Measurements from ENCODE around the gene MTCH1.
A peak's percentile ranks its signal among the peaks of the same experiment; 100 is the strongest.

Gene MTCH1

DNA sequence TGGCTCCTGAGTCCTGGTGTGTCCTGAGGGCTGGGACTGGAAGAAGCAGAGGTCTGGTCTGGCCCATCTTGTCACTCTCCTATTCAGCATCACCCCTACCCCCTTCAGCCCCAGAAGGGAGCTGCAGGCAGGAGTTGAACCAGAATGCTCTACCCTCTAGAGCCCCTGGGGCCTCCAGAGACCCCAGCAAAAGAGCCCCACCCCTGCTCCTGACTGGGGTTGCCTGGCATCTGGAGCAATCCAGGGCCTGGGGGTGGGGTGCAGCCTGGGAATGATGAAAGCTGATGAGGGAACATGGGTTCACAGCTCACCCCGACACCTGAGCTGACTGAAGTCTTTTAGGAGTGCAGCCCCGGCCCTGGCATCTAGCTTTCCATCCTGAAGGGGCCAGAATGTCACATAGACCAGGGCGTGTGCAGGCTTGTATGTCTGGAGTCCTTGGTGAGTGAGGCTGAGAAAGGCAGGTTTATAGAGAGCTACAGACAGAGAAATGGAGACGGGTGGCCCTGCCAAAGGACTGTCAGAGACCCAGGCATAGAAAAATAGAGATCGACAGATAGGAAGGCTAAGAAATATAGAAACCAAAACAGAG lies 31.7 kb upstream of the MTCH1 start:
- DNase-seq (ENCODE audit: low read depth): no peak

DNA sequence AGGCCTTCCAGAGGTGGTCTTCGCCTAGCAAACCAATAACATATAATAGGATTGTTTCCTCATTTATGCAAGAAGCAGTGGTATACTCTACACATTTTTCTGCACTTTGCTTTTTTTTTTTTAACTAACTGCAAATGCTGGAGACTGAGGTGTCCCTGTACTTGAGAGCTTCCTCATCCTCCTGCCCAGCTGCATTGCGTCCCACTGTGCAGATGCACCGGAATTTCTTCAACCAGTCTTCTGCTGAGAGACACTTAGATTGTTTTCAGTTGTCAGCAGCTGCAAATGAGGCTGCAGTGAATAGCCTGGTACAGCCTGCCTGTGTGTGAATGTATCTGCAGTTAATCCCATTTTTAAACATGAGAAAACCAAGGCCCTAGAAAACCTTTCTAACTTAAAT lies 31.0 kb upstream of the MTCH1 start:
- no peak for DNase-seq (ENCODE audit: low read depth)

DNA sequence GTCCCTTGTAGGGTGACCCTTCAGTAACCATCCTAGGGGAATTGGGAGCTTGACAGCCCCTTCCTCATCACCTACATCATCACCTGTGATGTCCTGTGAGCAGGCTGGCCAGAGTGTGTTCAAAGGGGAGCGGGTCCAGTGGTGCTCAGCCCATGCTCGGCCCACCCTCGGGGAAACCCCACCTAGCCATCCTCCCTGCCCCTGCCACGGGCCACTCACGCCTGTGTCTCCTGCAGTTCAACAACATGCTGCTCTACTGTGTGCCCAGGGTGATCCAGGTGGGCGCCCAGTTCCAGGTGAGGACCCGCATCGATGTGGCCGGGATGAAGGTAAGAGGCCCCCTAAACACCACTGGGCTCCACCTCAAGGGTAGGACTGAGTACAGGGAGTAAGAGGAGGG lies 29.5 kb upstream of the MTCH1 start:
- no peak for DNase-seq (ENCODE audit: low read depth)

GRCh38 chr6:37014667-37015066 lies 28.7 kb upstream of the MTCH1 start:
- DNase-seq (ENCODE audit: low read depth): no peak

- DNase-seq (ENCODE audit: low read depth): no peak
Observed at GRCh38 chr6:37013516-37014491, 27.8 kb upstream of the MTCH1 start.

DNA sequence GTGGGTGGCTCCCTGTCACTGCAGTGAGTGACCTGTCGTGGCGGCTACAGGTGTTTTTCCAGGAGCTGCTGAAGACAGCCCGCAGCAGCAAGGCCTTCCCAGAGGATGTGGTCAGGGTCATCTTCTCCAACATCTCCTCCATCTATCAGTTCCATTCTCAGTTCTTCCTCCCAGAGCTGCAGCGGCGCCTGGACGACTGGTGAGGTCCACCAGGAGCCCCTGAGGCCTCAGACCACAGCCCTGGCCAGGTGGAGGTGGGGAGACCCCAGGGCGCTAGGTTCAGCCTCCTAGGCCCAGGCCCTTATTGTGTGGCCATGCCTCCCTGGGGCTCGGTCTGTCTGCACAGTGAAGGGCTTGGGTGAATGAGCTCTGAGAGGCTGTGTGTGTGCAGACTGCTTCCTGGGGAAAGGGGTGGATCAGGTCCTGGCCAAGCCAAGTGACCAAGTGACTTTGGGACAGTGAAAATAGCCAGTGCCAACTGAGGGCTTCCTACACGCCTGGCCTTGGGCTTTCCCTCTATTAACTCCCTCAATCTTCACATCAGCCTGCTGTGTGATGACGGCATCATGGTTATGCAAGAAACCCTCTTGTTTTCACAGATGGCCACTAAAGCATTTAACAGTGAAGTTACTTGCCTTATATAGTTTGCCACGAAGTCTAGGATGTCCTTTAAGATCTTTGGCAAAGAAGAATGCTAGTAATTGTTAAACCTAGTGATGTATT lies 25.8 kb upstream of the MTCH1 start:
- peak; percentile 68 for DNase-seq (ENCODE audit: low read depth)

DNA sequence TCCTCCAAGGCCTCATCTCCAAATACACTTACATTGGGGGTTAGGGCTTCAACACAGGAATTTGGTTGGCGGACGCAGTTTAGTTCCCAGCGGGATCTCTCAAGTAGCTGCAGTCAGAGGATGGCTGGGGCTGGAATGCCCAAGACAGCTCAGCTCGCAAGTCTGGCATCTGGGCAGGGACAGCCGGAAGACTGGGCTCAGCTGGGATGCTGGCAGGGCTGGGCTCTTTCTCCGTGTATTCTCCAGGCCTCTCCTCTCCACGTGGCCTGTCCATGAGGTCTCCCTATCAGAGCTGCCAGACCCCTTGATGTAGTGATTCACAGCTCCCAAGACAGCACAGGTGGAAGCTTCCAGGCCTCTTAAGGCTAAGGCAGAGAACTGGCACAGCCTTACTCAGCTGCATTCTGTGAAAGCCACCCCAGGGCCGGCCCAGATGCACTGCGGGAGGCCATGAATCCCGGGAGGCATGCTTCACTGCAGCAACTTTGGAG lies 24.5 kb upstream of the MTCH1 start:
- no peak for DNase-seq (ENCODE audit: low read depth)

GRCh38 chr6:37008484-37009465 lies 22.8 kb upstream of the MTCH1 start:
- DNase-seq (ENCODE audit: low read depth): no peak

DNA sequence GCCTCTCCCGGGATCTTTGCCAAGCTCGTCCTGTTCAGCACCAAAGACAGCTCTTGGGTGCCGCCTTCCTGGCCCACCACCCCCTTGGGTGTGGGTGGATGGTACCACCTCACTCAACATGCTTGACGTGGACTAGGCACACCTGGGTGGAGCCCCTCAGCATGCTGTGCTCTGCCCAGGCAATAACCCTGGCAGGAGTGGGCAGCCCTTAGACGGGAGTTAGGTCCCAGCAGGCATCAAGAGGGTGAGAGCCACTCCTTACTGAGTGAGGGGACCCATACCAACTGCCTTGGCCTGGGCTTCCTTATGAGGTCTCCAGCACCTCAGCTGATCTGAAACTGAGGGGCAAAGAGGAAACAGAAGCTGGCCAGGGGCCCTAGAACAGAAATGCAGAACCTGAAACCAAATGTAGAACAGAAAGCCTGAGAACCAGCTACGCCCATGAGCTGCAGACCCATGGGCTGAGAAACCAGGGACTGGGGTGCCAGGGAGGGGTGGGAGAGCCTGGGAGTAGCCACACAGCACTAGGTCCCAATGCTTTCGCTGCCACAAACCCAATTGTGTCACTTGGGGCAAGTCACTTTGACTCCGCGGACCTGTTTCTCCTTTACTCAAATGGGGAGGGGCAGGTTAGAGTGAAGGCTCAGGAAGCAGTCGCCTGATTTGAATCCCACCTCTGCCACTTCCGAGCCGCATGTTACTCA lies 21.5 kb upstream of the MTCH1 start:
- no peak for DNase-seq (ENCODE audit: low read depth)

DNA sequence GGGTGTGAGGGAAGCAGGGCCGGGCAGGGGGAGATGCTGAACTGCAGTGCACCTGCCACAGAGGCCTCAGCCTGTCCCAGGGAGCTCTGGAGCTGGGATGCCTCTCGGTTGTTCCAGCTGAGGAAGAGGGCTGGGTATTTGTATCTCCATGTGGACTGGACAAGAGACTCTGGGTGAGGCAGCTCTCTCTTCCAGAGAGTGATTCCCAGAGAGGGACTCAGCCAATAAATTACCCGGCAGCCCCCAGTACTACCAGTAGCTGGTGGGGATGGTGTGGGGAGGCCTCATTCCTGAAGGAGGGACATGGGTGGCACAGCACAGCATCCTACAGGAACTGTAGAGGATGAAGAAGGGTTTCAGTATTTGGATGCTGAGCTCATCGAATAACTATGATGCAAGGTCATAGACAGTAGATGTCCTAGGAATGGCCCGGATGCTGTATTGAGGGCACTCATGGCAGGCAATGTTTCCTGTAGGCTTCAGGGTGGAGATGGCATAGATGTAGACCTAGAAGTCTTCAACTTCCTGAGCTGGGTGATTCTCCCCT lies 20.9 kb upstream of the MTCH1 start:
- DNase-seq (ENCODE audit: low read depth): peak; percentile 87

- no peak for DNase-seq (ENCODE audit: low read depth)
Observed at GRCh38 chr6:37005827-37006567, 20.0 kb upstream of the MTCH1 start.

- DNase-seq (ENCODE audit: low read depth): no peak
Observed at GRCh38 chr6:37005061-37005810, 19.2 kb upstream of the MTCH1 start, which contains the start of gene FGD2. TSS of gene FGD2 (plus strand) at chr6:37005655. CDS start at chr6:37005818, 163 bp downstream.

DNA sequence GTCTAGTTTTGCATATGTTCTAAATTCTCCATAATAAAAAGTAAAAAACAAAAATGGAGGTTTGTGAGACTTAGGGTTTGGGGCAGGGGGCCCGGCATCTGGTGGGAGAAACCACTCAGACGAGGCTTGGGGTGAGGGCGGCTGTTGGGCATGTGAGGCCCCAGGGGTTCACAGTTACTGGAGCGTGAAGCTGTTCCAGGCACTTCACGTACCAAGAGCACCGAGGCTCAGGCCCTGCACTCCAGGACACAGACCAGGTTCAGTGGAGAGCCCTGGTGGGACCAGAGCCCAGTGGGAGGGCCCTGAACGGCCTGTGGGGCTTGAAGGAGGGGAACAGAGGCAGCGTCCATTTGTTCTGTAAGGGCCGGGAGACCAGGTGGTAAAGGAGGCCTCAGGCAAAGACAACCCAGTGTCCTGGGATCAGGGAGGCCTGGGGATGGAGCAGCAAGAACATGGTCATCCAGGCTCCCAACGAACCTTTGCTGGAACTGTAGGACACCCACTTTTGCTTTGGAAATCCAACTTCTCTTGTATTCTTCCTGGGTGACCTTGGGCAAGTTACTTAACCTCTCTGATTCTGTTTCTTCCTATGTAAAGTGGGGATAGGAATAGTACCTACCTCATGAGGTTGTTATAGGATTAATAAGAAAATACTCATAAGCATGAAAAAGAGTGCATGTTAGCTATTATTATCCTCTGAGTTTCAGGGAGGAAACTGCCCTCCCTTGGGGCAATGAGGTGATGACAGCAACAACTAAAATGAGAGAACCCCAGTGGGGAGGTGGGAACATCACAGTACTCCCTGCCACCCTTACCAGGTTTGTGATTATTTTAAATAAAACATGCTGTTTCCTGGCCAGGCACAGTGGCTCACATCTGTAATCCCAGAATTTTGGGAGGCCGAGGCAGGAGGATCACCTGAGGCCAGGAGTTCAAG lies 18.3 kb upstream of the MTCH1 start:
- no peak for DNase-seq (ENCODE audit: low read depth)

GRCh38 chr6:36999751-37000125 lies 13.7 kb upstream of the MTCH1 start:
- no peak for DNase-seq (ENCODE audit: low read depth)

GRCh38 chr6:36999061-36999750 lies 13.2 kb upstream of the MTCH1 start:
- DNase-seq (ENCODE audit: low read depth): no peak

DNA sequence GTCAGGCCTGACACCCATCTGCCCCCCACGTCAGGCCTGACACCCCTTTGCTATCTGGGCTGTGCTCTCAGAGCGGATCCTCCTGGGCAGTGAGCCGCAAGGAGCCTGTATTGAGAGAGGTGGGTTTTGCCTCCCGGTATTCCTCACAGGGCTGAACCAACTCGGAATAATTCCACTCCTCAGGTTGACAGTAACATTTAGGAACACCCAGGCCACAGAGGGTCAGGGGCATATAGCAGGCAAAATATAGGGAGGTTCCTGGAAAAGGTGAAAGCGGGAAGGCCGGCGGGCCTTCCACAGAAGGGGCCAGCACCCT lies 12.7 kb upstream of the MTCH1 start:
- no peak for DNase-seq (ENCODE audit: low read depth)
